ENCODE results near the gene LSM3.

The LSM3 gene

DNA sequence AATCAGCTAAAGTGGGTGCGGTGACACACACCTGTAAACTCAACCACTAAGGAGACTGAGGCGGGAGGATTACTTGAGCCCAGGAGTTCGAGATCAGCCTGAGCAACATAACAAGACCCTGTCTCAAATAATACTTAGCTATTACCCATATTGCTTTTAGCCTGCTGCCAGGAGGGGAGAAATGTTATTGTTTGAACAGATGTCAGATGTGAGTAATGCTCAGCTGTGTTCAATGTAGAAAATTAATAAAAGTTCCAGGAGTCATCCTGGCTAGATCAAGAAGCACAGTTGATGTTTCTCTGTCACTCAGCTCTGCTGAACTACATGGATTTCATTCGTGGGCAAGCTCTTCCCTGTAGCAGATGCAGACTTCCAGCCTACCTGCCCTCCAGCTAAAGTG is 22.2 kb downstream of the LSM3 start:
- H3K9ac ChIP-seq (ENCODE audit: low read length in 2 of 2): no peak overlapping the region
- no peak overlapping the region for H3K27ac ChIP-seq (ENCODE audit: low read length)

DNA sequence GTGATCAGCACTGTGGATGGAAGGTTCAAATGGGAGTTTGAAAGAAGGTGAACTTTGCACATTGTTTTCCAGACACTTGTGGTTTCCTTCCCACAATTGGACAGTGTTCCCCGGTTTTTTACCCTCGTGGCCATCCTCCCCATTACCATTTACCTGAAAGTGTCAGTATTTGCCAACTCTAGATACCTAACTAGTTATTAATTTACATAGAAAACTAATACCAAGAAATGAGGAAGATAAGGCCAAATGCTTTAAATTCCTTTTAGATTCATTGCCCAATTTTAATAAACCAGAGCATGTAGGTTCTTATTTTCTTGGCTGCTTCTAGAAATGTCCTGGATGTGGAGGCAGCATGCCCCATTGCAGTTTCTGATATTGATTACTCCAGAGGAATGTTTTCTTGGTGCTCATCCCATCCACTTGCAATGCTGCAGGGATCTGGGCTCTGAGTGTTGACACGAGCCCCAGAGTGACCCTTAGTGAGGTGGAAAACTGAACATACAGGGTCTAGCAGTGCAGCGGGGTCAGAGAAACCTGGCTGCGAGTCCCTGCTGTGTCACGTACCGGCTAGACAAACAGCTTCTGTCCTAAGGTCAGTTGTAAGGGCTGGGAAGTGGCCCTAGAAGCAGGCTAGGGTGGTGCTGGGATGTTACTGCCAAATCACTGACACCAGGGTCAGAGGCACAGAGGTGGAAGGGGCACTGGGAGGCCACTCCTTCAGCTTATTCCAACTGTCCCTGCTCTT is 23.5 kb downstream of the LSM3 start:
- Histone ChIP-seq H3K4me3 (ENCODE audit: low read length in 2 of 2) (no peak overlapping the region), H3K27me3 (ENCODE audit: control insufficient read depth in 1 of 2, insufficient read depth in 2 of 2, low read length in 2 of 2) (no peaks in the 10 kb centered on the region), H3K9me3 (ENCODE audit: control insufficient read depth in 2 of 2, low read length in 2 of 2) (no peaks in the 10 kb centered on the region), H3K9ac (ENCODE audit: low read length in 2 of 2) (no peak overlapping the region), H3K4me1 (ENCODE audit: control insufficient read depth, insufficient read depth, low read length) (peaks cover 2% of the 10 kb centered on the region), H3K27ac (ENCODE audit: low read length) (no peak overlapping the region), H3K36me3 (ENCODE audit: control insufficient read depth in 2 of 2, insufficient read depth in 2 of 2, low read length in 2 of 2) (peaks cover 11 to 14% of the 10 kb centered on the region in 2 donors)

More for the DNA sequence above, 22.2 kb downstream of the LSM3 start:
- peaks cover 16 to 17% of the 10 kb centered on the region in 2 donors for H3K36me3 ChIP-seq (ENCODE audit: control insufficient read depth in 2 of 2, insufficient read depth in 2 of 2, low read length in 2 of 2)
- H3K9me3 ChIP-seq (ENCODE audit: control insufficient read depth in 2 of 2, low read length in 2 of 2): no peaks in the 10 kb centered on the region
- peaks cover 2% of the 10 kb centered on the region for H3K4me1 ChIP-seq (ENCODE audit: control insufficient read depth, insufficient read depth, low read length)
- no peak overlapping the region for H3K4me3 ChIP-seq (ENCODE audit: low read length in 2 of 2)
- no peaks in the 10 kb centered on the region for H3K27me3 ChIP-seq (ENCODE audit: control insufficient read depth in 1 of 2, insufficient read depth in 2 of 2, low read length in 2 of 2)

DNA sequence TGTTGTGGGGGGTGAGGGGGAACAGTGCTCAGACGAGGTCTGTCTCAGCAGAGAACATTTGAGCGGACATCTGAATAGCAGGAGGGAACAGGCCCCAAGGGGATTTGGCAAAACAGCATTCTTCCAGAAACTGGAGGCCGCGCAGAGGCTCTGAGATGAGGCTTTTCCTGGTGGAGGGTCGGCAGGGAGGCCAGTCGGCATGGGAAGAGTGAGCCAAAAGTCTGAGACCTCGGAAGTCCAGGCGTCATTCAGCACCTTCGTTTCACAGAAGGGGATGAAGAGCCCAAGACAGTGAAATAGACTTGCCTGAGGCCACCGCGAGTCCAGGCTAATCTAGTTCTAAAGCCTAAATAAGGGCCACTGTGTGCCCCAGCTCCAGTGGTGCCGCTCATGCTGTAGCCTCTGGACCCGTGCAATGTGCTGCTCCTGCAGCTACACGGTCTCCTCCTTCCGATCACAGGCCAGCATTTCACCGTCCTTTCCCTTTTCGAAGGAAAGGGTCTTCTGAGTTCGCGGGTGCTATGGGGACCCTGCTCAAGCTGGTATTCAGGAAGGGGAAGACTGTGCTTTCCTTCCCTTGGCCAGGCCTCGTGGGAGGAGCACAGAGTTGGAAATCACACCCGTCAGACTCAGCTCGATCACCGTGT is 24.4 kb downstream of the LSM3 start:
- peaks cover 2% of the 10 kb centered on the region for H3K4me1 ChIP-seq (ENCODE audit: control insufficient read depth, insufficient read depth, low read length)
- no peak overlapping the region for H3K27ac ChIP-seq (ENCODE audit: low read length)
- peaks cover 9% of the 10 kb centered on the region in 2 donors for H3K36me3 ChIP-seq (ENCODE audit: control insufficient read depth in 2 of 2, insufficient read depth in 2 of 2, low read length in 2 of 2)

DNA sequence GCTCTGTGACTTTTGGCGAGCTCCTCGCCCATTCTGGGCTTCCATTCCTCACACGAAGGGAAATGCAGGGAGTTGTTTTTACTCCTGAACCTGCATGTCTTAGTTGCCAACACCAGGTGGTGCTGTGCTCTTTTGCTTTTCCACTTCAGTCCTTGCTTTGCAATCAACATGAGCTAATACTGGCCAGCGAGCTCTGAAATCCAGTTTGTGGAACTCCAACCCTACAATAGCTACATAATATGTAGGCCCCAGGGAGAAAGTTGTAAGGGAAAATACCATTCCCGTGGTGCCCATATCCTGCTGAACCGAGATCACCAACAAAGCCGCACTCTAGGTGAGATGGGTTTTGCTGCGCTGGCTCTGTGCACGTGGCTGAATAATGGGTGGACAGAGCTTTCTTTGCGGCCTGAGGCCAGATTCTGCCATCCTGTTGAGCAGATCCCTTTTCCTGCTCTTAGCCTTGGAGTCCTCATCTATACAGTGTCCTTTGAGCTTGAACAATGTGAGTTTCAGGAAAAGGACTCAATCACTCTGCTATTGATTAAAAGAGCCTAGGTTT is 25.0 kb downstream of the LSM3 start:
- H3K4me3 ChIP-seq (ENCODE audit: low read length in 2 of 2): no peak overlapping the region
- no peaks in the 10 kb centered on the region for H3K27me3 ChIP-seq (ENCODE audit: control insufficient read depth in 1 of 2, insufficient read depth in 2 of 2, low read length in 2 of 2)
- H3K27ac ChIP-seq (ENCODE audit: low read length): no peak overlapping the region
- H3K36me3 ChIP-seq (ENCODE audit: control insufficient read depth in 2 of 2, insufficient read depth in 2 of 2, low read length in 2 of 2): peaks cover 7 to 9% of the 10 kb centered on the region in 2 donors
- H3K4me1 ChIP-seq (ENCODE audit: control insufficient read depth, insufficient read depth, low read length): peaks cover 2% of the 10 kb centered on the region
- no peaks in the 10 kb centered on the region for H3K9me3 ChIP-seq (ENCODE audit: control insufficient read depth in 2 of 2, low read length in 2 of 2)
- H3K9ac ChIP-seq (ENCODE audit: low read length in 2 of 2): peak overlapping the region; percentile 8 to 42

More for the DNA sequence above, 24.4 kb downstream of the LSM3 start:
- H3K4me3 ChIP-seq (ENCODE audit: low read length in 2 of 2): no peak overlapping the region
- H3K27me3 ChIP-seq (ENCODE audit: control insufficient read depth in 1 of 2, insufficient read depth in 2 of 2, low read length in 2 of 2): no peaks in the 10 kb centered on the region
- no peak overlapping the region for H3K9ac ChIP-seq (ENCODE audit: low read length in 2 of 2)
- H3K9me3 ChIP-seq (ENCODE audit: control insufficient read depth in 2 of 2, low read length in 2 of 2): no peaks in the 10 kb centered on the region

DNA sequence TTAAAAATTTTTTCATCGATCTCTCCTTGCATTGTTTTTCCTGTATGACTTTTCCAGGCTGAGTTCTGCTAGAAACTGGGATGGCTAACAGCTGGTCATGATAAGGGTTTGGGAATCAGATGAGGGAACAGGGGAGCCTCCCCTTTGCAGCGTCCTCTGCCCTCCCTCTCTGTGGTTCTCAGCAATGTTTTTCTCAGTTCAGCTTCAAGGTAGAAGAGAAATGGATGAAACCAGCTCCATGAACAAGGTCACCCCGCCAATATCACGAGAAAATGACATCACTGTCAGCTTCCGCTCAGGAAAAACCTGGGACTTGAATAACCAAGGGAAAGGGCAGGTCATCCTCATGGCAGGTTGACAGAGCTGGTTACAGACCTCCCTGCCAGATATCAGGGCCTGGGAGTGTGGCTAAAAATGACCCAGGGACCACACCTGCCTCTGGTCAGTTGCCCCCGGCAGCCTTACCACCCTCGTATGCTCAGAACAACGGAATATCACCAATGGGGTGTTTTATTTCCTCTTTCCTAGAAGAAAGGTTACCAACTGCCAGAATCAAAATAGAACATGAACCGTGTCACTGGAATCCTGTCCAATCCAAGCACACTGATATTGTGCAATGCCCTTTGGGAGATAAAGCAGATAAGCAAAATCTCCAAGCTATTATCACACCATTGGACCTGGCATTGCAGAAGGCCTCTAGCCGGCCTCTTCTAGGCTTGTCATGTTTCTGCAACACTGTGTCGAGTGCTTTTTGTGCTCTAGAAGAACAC is 26.1 kb downstream of the LSM3 start:
- H3K4me1 ChIP-seq (ENCODE audit: control insufficient read depth, insufficient read depth, low read length): peaks cover 2% of the 10 kb centered on the region
- no peaks in the 10 kb centered on the region for H3K27me3 ChIP-seq (ENCODE audit: control insufficient read depth in 1 of 2, insufficient read depth in 2 of 2, low read length in 2 of 2)
- no peaks in the 10 kb centered on the region for H3K9me3 ChIP-seq (ENCODE audit: control insufficient read depth in 2 of 2, low read length in 2 of 2)
- no peak overlapping the region for H3K9ac ChIP-seq (ENCODE audit: low read length in 2 of 2)
- H3K36me3 ChIP-seq (ENCODE audit: control insufficient read depth in 2 of 2, insufficient read depth in 2 of 2, low read length in 2 of 2): peaks cover 0 to under 1% of the 10 kb centered on the region in 2 donors
- H3K4me3 ChIP-seq (ENCODE audit: low read length in 2 of 2): no peak overlapping the region
- no peak overlapping the region for H3K27ac ChIP-seq (ENCODE audit: low read length)

DNA sequence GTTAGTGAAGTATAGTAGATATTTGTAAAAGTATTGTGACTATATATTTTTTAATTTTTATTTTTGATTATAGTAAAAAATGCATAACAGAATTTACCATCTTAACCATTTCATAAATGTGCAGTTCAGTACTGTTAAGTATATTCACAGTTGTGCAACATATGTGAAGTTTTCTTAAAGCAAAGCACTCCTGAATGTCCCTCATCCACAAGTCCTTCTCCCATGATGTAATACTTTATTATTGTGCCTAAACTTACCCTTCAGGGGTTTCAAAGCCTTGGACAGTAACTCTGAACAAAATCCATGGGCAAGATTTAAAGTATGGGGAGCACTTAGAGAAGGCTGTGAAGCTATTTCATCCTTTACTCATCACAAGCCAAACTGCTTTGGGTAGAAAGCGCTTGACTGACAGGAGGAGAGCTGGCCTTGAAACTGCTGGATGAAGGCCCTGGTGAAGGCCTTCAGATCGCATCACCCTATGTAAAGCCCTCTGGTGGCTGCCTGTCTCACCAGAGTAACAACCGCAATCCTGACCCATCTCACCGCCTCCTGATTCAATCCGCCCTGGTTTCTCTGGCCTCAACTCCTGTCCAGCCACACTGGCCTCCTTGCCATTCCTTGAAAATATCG is 28.0 kb downstream of the LSM3 start:
- Histone ChIP-seq H3K4me3 (ENCODE audit: low read length in 2 of 2) (no peak overlapping the region), H3K4me1 (ENCODE audit: control insufficient read depth, insufficient read depth, low read length) (peaks cover 2% of the 10 kb centered on the region), H3K27me3 (ENCODE audit: control insufficient read depth in 1 of 2, insufficient read depth in 2 of 2, low read length in 2 of 2) (no peaks in the 10 kb centered on the region), H3K9ac (ENCODE audit: low read length in 2 of 2) (no peak overlapping the region), H3K36me3 (ENCODE audit: control insufficient read depth in 2 of 2, insufficient read depth in 2 of 2, low read length in 2 of 2) (no peaks in the 10 kb centered on the region), H3K9me3 (ENCODE audit: control insufficient read depth in 2 of 2, low read length in 2 of 2) (no peaks in the 10 kb centered on the region), H3K27ac (ENCODE audit: low read length) (no peak overlapping the region)

DNA sequence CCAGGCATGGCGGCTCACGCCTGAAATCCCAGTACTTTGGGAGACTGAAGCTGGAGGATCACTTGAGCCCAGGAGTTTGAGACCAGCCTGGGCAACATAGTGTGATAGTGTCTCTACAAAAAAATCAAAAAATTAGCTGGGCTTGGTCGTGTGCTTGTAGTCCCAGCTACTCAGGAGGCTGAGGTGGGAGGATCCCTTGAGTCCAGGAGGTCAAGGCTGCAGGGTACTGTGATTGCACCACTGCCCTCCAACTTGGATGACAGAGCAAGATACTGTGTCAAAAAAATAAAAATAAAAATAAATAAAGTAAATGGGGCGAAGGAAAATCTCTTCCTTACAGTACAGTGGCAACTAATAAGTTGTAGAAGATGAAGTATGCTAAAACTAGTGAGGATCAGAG is 29.6 kb downstream of the LSM3 start:
- Histone ChIP-seq H3K27ac (ENCODE audit: low read length) (no peak overlapping the region), H3K9me3 (ENCODE audit: control insufficient read depth in 2 of 2, low read length in 2 of 2) (no peaks in the 10 kb centered on the region), H3K4me1 (ENCODE audit: control insufficient read depth, insufficient read depth, low read length) (peaks cover 2% of the 10 kb centered on the region), H3K36me3 (ENCODE audit: control insufficient read depth in 2 of 2, insufficient read depth in 2 of 2, low read length in 2 of 2) (no peaks in the 10 kb centered on the region), H3K27me3 (ENCODE audit: control insufficient read depth in 1 of 2, insufficient read depth in 2 of 2, low read length in 2 of 2) (no peaks in the 10 kb centered on the region), H3K9ac (ENCODE audit: low read length in 2 of 2) (no peak overlapping the region), H3K4me3 (ENCODE audit: low read length in 2 of 2) (no peak overlapping the region)

DNA sequence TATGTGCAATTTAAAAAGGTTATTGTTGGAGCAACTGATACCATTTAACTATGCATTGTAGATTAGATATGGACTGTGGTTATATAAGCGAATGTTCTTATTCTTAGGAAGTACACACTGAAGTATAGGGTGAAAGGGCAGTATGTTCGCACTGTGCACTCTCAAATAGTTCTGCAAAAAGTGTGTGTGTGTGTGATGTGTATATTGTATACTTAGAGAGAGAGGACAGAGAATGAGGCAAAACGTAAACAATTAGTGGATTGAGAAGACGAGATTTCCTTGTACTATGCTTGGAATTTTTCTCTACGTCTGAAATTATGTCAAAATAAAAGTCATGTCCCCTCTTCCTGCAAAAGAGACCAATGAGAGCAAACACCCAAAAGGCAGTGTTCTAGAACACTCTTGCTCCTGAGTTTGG is 30.4 kb downstream of the LSM3 start:
- H3K27ac ChIP-seq (ENCODE audit: low read length): no peak overlapping the region
- H3K9me3 ChIP-seq (ENCODE audit: control insufficient read depth in 2 of 2, low read length in 2 of 2): no peaks in the 10 kb centered on the region
- H3K9ac ChIP-seq (ENCODE audit: low read length in 2 of 2): no peak overlapping the region
- H3K4me3 ChIP-seq (ENCODE audit: low read length in 2 of 2): no peak overlapping the region
- no peaks in the 10 kb centered on the region for H3K36me3 ChIP-seq (ENCODE audit: control insufficient read depth in 2 of 2, insufficient read depth in 2 of 2, low read length in 2 of 2)
- no peaks in the 10 kb centered on the region for H3K27me3 ChIP-seq (ENCODE audit: control insufficient read depth in 1 of 2, insufficient read depth in 2 of 2, low read length in 2 of 2)
- H3K4me1 ChIP-seq (ENCODE audit: control insufficient read depth, insufficient read depth, low read length): no peaks in the 10 kb centered on the region

DNA sequence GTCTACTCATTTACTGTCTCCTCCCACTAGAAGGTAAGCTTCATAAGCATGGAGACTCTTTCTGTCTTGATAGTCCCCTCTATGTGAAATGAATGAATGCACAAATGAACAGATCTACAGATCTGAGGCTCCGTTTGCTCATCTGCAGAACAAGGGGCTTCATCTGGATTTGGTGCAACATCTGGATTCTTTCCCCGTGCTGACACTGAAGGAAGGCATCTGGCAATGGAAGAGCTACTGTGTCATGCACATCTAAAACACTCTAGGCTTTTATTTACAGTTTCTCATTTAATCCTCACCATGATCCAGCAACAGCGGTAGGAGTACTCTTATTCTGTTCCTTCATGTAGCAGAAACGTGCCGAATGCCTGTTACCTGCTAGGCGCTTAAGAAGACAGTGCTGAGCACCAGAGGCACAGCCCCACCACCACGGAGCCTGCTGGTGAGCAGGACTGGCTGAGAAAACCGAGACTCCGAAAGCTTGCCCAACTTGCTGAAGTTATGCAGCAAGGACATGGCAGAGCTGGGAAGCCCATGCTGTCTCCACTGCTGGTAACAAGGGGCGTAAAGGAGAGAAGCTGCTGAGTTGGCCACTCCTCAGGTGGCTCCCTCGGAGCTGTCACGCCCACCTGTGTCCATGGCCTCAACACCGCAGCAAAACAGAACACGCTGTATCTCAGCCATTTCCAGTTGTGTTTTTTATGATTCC is 31.1 kb downstream of the LSM3 start:
- Histone ChIP-seq H3K36me3 (ENCODE audit: control insufficient read depth in 2 of 2, insufficient read depth in 2 of 2, low read length in 2 of 2) (no peaks in the 10 kb centered on the region), H3K4me3 (ENCODE audit: low read length in 2 of 2) (no peak overlapping the region), H3K27ac (ENCODE audit: low read length) (no peak overlapping the region), H3K9ac (ENCODE audit: low read length in 2 of 2) (no peak overlapping the region), H3K4me1 (ENCODE audit: control insufficient read depth, insufficient read depth, low read length) (no peaks in the 10 kb centered on the region), H3K27me3 (ENCODE audit: control insufficient read depth in 1 of 2, insufficient read depth in 2 of 2, low read length in 2 of 2) (no peaks in the 10 kb centered on the region), H3K9me3 (ENCODE audit: control insufficient read depth in 2 of 2, low read length in 2 of 2) (no peaks in the 10 kb centered on the region)

DNA sequence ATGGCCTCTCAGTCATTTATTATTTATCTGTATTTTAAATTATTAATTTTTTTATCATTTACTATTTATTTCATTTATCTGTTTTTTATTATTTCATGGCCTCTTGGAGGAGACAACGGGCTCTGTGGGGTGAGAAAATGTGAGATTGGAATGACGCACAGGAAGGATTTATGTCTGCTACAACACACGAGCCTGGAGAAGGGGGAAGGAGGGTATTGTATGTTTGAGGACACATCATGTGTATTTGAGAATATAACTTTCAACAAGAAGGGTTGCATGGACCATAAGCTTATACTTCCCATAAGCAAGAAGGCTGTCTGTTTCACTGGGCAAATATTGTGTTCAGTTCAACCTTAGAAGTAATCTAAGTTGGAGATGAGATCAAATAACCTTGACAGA is 31.7 kb downstream of the LSM3 start:
- no peaks in the 10 kb centered on the region for H3K36me3 ChIP-seq (ENCODE audit: control insufficient read depth in 2 of 2, insufficient read depth in 2 of 2, low read length in 2 of 2)
- H3K9me3 ChIP-seq (ENCODE audit: control insufficient read depth in 2 of 2, low read length in 2 of 2): no peaks in the 10 kb centered on the region
- no peaks in the 10 kb centered on the region for H3K27me3 ChIP-seq (ENCODE audit: control insufficient read depth in 1 of 2, insufficient read depth in 2 of 2, low read length in 2 of 2)
- H3K4me3 ChIP-seq (ENCODE audit: low read length in 2 of 2): no peak overlapping the region
- H3K9ac ChIP-seq (ENCODE audit: low read length in 2 of 2): no peak overlapping the region
- no peak overlapping the region for H3K27ac ChIP-seq (ENCODE audit: low read length)
- H3K4me1 ChIP-seq (ENCODE audit: control insufficient read depth, insufficient read depth, low read length): no peaks in the 10 kb centered on the region
